ENCODE data around the gene ZFAND3.
A peak's percentile ranks its signal among the peaks of the same experiment; 100 is the strongest.

Gene ZFAND3

GRCh38 chr6:37913210-37913609 is 93.7 kb downstream of the ZFAND3 start:
- no peak overlapping the region for H3K9ac ChIP-seq (ENCODE audit: low read depth, low read length)
- H3K9me3 ChIP-seq (ENCODE audit: insufficient read depth, low read depth, low read length) = no peaks in the 10 kb centered on the region
- no peak overlapping the region for H3K27ac ChIP-seq (ENCODE audit: low read length)
- H3K27me3 ChIP-seq (ENCODE audit: insufficient read depth, low read length) = no peaks in the 10 kb centered on the region
- H3K36me3 ChIP-seq (ENCODE audit: insufficient read depth, low read depth, low read length) = no peaks in the 10 kb centered on the region
- no peak overlapping the region for H3K4me3 ChIP-seq (ENCODE audit: low read length)
- no peaks in the 10 kb centered on the region for H3K4me1 ChIP-seq (ENCODE audit: insufficient read depth, low read length)

- Histone ChIP-seq H3K4me3 (ENCODE audit: low read length) (no peak overlapping the region), H3K36me3 (ENCODE audit: insufficient read depth, low read depth, low read length) (no peaks in the 10 kb centered on the region), H3K27ac (ENCODE audit: low read length) (no peak overlapping the region), H3K9ac (ENCODE audit: low read depth, low read length) (no peak overlapping the region), H3K4me1 (ENCODE audit: insufficient read depth, low read length) (peaks cover 8% of the 10 kb centered on the region), H3K27me3 (ENCODE audit: insufficient read depth, low read length) (no peaks in the 10 kb centered on the region), H3K9me3 (ENCODE audit: insufficient read depth, low read depth, low read length) (no peaks in the 10 kb centered on the region)
Observed at GRCh38 chr6:37915463-37915862, 95.9 kb downstream of the ZFAND3 start.

GRCh38 chr6:37916149-37916548 is 96.6 kb downstream of the ZFAND3 start:
- no peak overlapping the region for H3K27ac ChIP-seq (ENCODE audit: low read length)
- no peaks in the 10 kb centered on the region for H3K27me3 ChIP-seq (ENCODE audit: insufficient read depth, low read length)
- no peak overlapping the region for H3K4me3 ChIP-seq (ENCODE audit: low read length)
- no peaks in the 10 kb centered on the region for H3K9me3 ChIP-seq (ENCODE audit: insufficient read depth, low read depth, low read length)
- no peaks in the 10 kb centered on the region for H3K36me3 ChIP-seq (ENCODE audit: insufficient read depth, low read depth, low read length)
- no peak overlapping the region for H3K9ac ChIP-seq (ENCODE audit: low read depth, low read length)
- H3K4me1 ChIP-seq (ENCODE audit: insufficient read depth, low read length) = peaks cover 15% of the 10 kb centered on the region

DNA sequence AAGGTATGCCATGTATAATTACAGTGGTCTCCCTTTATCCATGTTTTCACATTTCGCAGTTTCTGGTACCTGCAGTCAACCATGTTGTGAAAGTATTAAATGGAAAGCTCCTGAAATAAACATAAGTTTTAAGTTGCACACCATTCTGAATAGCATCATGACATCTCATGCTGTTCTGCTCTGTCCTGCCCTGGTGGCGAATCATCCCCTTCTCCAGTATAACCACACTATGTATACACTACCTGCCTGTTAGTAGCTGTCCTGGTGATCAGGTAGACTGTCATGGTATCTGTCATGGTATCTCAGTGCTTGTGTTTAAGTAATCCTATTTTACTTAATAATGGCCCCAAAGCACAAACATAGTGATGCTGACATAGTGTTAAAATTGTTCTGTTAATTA is 97.1 kb downstream of the ZFAND3 start:
- Histone ChIP-seq H3K9ac (ENCODE audit: low read depth, low read length) (no peak overlapping the region), H3K4me1 (ENCODE audit: insufficient read depth, low read length) (peaks cover 17% of the 10 kb centered on the region), H3K27me3 (ENCODE audit: insufficient read depth, low read length) (no peaks in the 10 kb centered on the region), H3K4me3 (ENCODE audit: low read length) (no peak overlapping the region), H3K36me3 (ENCODE audit: insufficient read depth, low read depth, low read length) (no peaks in the 10 kb centered on the region), H3K27ac (ENCODE audit: low read length) (no peak overlapping the region), H3K9me3 (ENCODE audit: insufficient read depth, low read depth, low read length) (no peaks in the 10 kb centered on the region)

DNA sequence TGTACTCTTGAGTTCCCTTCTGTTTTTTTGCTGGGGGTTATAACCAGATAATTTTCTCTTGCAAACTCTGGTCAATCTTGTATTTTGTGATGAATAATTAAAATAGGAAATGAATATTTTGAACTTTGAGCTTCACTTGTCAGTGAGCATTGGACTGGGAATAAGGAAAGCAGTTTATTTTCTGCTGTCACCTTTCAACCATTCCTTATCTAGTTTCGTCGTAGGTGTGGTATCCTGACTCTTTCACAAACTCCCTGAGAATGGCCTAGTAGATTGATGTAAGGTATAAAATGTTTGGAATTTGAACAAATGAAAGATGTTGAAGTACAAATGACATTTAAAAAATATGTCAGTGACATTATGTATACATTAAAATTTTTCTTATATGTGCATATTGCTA is 98.0 kb downstream of the ZFAND3 start:
- H3K4me1 ChIP-seq (ENCODE audit: insufficient read depth, low read length) = peaks cover 17% of the 10 kb centered on the region

GRCh38 chr6:37919417-37920157 is 100.1 kb downstream of the ZFAND3 start:
- H3K4me3 ChIP-seq (ENCODE audit: low read length) = no peak overlapping the region
- no peak overlapping the region for H3K9ac ChIP-seq (ENCODE audit: low read depth, low read length)
- H3K27me3 ChIP-seq (ENCODE audit: insufficient read depth, low read length) = no peaks in the 10 kb centered on the region
- H3K9me3 ChIP-seq (ENCODE audit: insufficient read depth, low read depth, low read length) = no peaks in the 10 kb centered on the region
- no peaks in the 10 kb centered on the region for H3K36me3 ChIP-seq (ENCODE audit: insufficient read depth, low read depth, low read length)
- peaks cover 17% of the 10 kb centered on the region for H3K4me1 ChIP-seq (ENCODE audit: insufficient read depth, low read length)
- H3K27ac ChIP-seq (ENCODE audit: low read length) = no peak overlapping the region

More for the DNA sequence above, 98.0 kb downstream of the ZFAND3 start:
- no peaks in the 10 kb centered on the region for H3K9me3 ChIP-seq (ENCODE audit: insufficient read depth, low read depth, low read length)
- H3K27me3 ChIP-seq (ENCODE audit: insufficient read depth, low read length) = no peaks in the 10 kb centered on the region
- no peak overlapping the region for H3K9ac ChIP-seq (ENCODE audit: low read depth, low read length)
- no peak overlapping the region for H3K4me3 ChIP-seq (ENCODE audit: low read length)
- no peak overlapping the region for H3K27ac ChIP-seq (ENCODE audit: low read length)
- H3K36me3 ChIP-seq (ENCODE audit: insufficient read depth, low read depth, low read length) = no peaks in the 10 kb centered on the region

DNA sequence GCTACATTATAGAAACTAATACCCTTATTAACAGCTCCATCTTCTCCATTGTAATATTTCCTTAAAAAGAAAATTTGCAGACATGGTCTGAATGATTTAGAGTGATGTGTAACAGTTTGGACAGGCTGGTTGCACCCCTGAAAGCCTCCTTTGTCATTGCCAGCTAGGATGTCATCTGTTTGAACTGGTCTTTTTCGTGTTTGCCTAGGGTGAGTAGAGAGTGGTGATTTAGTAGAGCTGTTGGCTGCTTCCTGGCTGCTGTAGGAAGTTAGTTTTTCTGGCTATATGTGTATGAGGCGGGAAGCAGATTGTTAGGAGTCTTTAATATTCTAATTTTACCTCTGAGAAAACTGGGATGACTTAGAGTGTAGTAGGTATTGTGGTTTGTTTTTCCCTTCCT is 101.1 kb downstream of the ZFAND3 start:
- H3K27me3 ChIP-seq (ENCODE audit: insufficient read depth, low read length) = no peaks in the 10 kb centered on the region
- H3K36me3 ChIP-seq (ENCODE audit: insufficient read depth, low read depth, low read length) = no peaks in the 10 kb centered on the region
- peak overlapping the region; percentile 19; the same call in 1 of the 2 replicates for H3K9ac ChIP-seq (ENCODE audit: low read depth, low read length)
- H3K4me1 ChIP-seq (ENCODE audit: insufficient read depth, low read length) = peaks cover 17% of the 10 kb centered on the region
- H3K27ac ChIP-seq (ENCODE audit: low read length) = no peak overlapping the region
- H3K4me3 ChIP-seq (ENCODE audit: low read length) = no peak overlapping the region
- H3K9me3 ChIP-seq (ENCODE audit: insufficient read depth, low read depth, low read length) = no peaks in the 10 kb centered on the region

- Histone ChIP-seq H3K9me3 (ENCODE audit: insufficient read depth, low read depth, low read length) (no peaks in the 10 kb centered on the region), H3K27me3 (ENCODE audit: insufficient read depth, low read length) (no peaks in the 10 kb centered on the region), H3K9ac (ENCODE audit: low read depth, low read length) (no peak overlapping the region), H3K4me3 (ENCODE audit: low read length) (no peak overlapping the region), H3K27ac (ENCODE audit: low read length) (no peak overlapping the region), H3K36me3 (ENCODE audit: insufficient read depth, low read depth, low read length) (no peaks in the 10 kb centered on the region), H3K4me1 (ENCODE audit: insufficient read depth, low read length) (peaks cover 31% of the 10 kb centered on the region)
Observed at GRCh38 chr6:37922563-37922962, 103.0 kb downstream of the ZFAND3 start.

- Histone ChIP-seq H3K36me3 (ENCODE audit: insufficient read depth, low read depth, low read length) (no peaks in the 10 kb centered on the region), H3K4me3 (ENCODE audit: low read length) (no peak overlapping the region), H3K9ac (ENCODE audit: low read depth, low read length) (no peak overlapping the region), H3K4me1 (ENCODE audit: insufficient read depth, low read length) (peaks cover 38% of the 10 kb centered on the region), H3K27ac (ENCODE audit: low read length) (no peak overlapping the region), H3K27me3 (ENCODE audit: insufficient read depth, low read length) (no peaks in the 10 kb centered on the region), H3K9me3 (ENCODE audit: insufficient read depth, low read depth, low read length) (no peaks in the 10 kb centered on the region)
Observed at GRCh38 chr6:37923514-37923913, 104.0 kb downstream of the ZFAND3 start.

GRCh38 chr6:37926661-37927060 is 107.1 kb downstream of the ZFAND3 start:
- no peaks in the 10 kb centered on the region for H3K27me3 ChIP-seq (ENCODE audit: insufficient read depth, low read length)
- H3K4me1 ChIP-seq (ENCODE audit: insufficient read depth, low read length) = peaks cover 28% of the 10 kb centered on the region
- no peak overlapping the region for H3K27ac ChIP-seq (ENCODE audit: low read length)
- no peaks in the 10 kb centered on the region for H3K36me3 ChIP-seq (ENCODE audit: insufficient read depth, low read depth, low read length)
- H3K9me3 ChIP-seq (ENCODE audit: insufficient read depth, low read depth, low read length) = no peaks in the 10 kb centered on the region
- no peak overlapping the region for H3K9ac ChIP-seq (ENCODE audit: low read depth, low read length)
- H3K4me3 ChIP-seq (ENCODE audit: low read length) = peak overlapping the region; percentile 28; the same call in 1 of the 2 replicates

GRCh38 chr6:37928217-37928616 is 108.7 kb downstream of the ZFAND3 start:
- Histone ChIP-seq H3K4me3 (ENCODE audit: low read length) (no peak overlapping the region), H3K9ac (ENCODE audit: low read depth, low read length) (no peak overlapping the region), H3K27me3 (ENCODE audit: insufficient read depth, low read length) (no peaks in the 10 kb centered on the region), H3K9me3 (ENCODE audit: insufficient read depth, low read depth, low read length) (no peaks in the 10 kb centered on the region), H3K36me3 (ENCODE audit: insufficient read depth, low read depth, low read length) (no peaks in the 10 kb centered on the region), H3K27ac (ENCODE audit: low read length) (no peak overlapping the region), H3K4me1 (ENCODE audit: insufficient read depth, low read length) (peaks cover 28% of the 10 kb centered on the region)

- H3K27ac ChIP-seq (ENCODE audit: low read length) = no peak overlapping the region
- H3K9ac ChIP-seq (ENCODE audit: low read depth, low read length) = no peak overlapping the region
- H3K9me3 ChIP-seq (ENCODE audit: insufficient read depth, low read depth, low read length) = no peaks in the 10 kb centered on the region
- H3K36me3 ChIP-seq (ENCODE audit: insufficient read depth, low read depth, low read length) = no peaks in the 10 kb centered on the region
- no peak overlapping the region for H3K4me3 ChIP-seq (ENCODE audit: low read length)
- H3K27me3 ChIP-seq (ENCODE audit: insufficient read depth, low read length) = no peaks in the 10 kb centered on the region
- peaks cover 28% of the 10 kb centered on the region for H3K4me1 ChIP-seq (ENCODE audit: insufficient read depth, low read length)
Observed at GRCh38 chr6:37930288-37930971, 110.9 kb downstream of the ZFAND3 start.
